H1 (cell line): ENCODE data around the gene GDAP1L1. TPM values are rescaled to one million over a fixed set of nuclear protein-coding genes. Genes with fewer than 3 reads are reported as not detected.

Experiments
- CTCF ChIA-PET: fragments of 300-600 bp; sonication (Branson Sonifier 250); formaldehyde crosslinking; loops from one replicate; lab custom pipeline; 2021; ENCODE audit not compliant: partially characterized antibody; lab: Charles Lee
- POLR2A ChIA-PET: fragments of 300-600 bp; sonication (Branson Sonifier 250); formaldehyde crosslinking; loops from one replicate; lab custom pipeline; 2021; ENCODE audit warnings: inconsistent platforms; ENCODE audit not compliant: partially characterized antibody; lab: Charles Lee
- DNase-seq, 2 experiments: peaks; one replicate each; pipeline versions ENCODE4 v3.0.0 to v3.0.0-alpha.2; 2010 to 2022; ENCODE audit warnings: low spot score in 2 of 2, low read depth in 1 of 2, mixed read lengths in 1 of 2
- FAIRE-seq: peaks from 2 replicates; lab custom pipeline; 2011; peaks lifted over from hg19 to GRCh38; lab: Jason Lieb, UNC
- H2AFZ ChIP-seq: 2 replicates; pipeline ENCODE4 v1.8.1; 2012; ENCODE audit warnings: low read length, inconsistent platforms
- H2AK5ac ChIP-seq: 2 replicates; pipeline ENCODE4 v1.6.1; 2013; ENCODE audit warnings: low read depth, low read length
- H2BK120ac ChIP-seq: replicated peaks from 2 replicates; pipeline ENCODE3; 2013; ENCODE audit warnings: low read depth, low read length, inconsistent platforms
- H2BK12ac ChIP-seq: 2 replicates; pipeline ENCODE4 v1.6.1; 2013; ENCODE audit warnings: low read depth, low read length
- H2BK15ac ChIP-seq: 2 replicates; pipeline ENCODE4 v1.6.1; 2013; ENCODE audit warnings: low read length
- H2BK20ac ChIP-seq: 2 replicates; pipeline ENCODE4 v1.6.1; 2013; ENCODE audit warnings: low read length
- H2BK5ac ChIP-seq: 2 replicates; pipeline ENCODE4 v1.6.1; 2013; ENCODE audit warnings: low read depth, low read length
- H3K14ac ChIP-seq: 2 replicates; pipeline ENCODE4 v1.6.1; 2013; ENCODE audit warnings: inconsistent platforms; ENCODE audit not compliant: insufficient read length
- H3K18ac ChIP-seq: 2 replicates; pipeline ENCODE4 v1.6.1; 2013; ENCODE audit warnings: low read length; ENCODE audit errors: extremely low read depth
- H3K23ac ChIP-seq: 2 replicates; pipeline ENCODE4 v1.6.1; 2013; ENCODE audit warnings: inconsistent platforms; ENCODE audit not compliant: insufficient read length
- H3K23me2 ChIP-seq: 2 replicates; pipeline ENCODE4 v1.6.1; 2013; ENCODE audit warnings: low read depth, low read length
- H3K27ac ChIP-seq: 2 replicates; pipeline ENCODE4 v1.6.1; 2011; ENCODE audit warnings: low read depth, low read length, inconsistent platforms
- H3K27me3 ChIP-seq, 4 experiments: replicated peaks in 1 of 4; 1 replicate in 1 of 4; 2 replicates in 3 of 4; pipeline versions ENCODE4 v1.6.1 to v1.8.1; 2011 to 2013; ENCODE audit warnings: low read length in 3 of 4, mild to moderate bottlenecking in 3 of 4, inconsistent platforms in 2 of 4, mixed read lengths in 2 of 4, moderate library complexity in 1 of 4; ENCODE audit not compliant: control insufficient read depth in 3 of 4, insufficient read depth in 3 of 4; ENCODE audit errors: extremely low read depth in 1 of 4
- H3K36me3 ChIP-seq, 4 experiments: 2 replicates each; pipeline versions ENCODE4 v1.6.1 to v1.8.1; 2011 to 2013; ENCODE audit warnings: mild to moderate bottlenecking in 4 of 4, low read length in 3 of 4, moderate library complexity in 2 of 4, control low read depth in 1 of 4, inconsistent platforms in 1 of 4; ENCODE audit not compliant: insufficient read depth in 4 of 4, control insufficient read depth in 2 of 4
- H3K4ac ChIP-seq: replicated peaks from 2 replicates; pipeline ENCODE3; 2013; ENCODE audit warnings: low read length, low read depth, mixed read lengths, inconsistent platforms; ENCODE audit not compliant: insufficient read length
- H3K4me1 ChIP-seq, 4 experiments: replicated peaks in 1 of 4; 1 replicate in 1 of 4; 2 replicates in 3 of 4; pipeline versions ENCODE4 v1.6.1 to v1.8.1; 2011 to 2013; ENCODE audit warnings: low read length in 3 of 4, inconsistent platforms in 2 of 4, mixed read lengths in 1 of 4; ENCODE audit not compliant: insufficient read depth in 4 of 4, control insufficient read depth in 3 of 4
- H3K4me2 ChIP-seq, 2 experiments: 2 replicates each; pipeline versions ENCODE4 v1.6.1 to v1.8.1; 2011 to 2013; ENCODE audit warnings: low read depth in 2 of 2, low read length in 2 of 2, control low read depth in 1 of 2, inconsistent platforms in 1 of 2, mild to moderate bottlenecking in 1 of 2; ENCODE audit not compliant: insufficient read depth in 1 of 2
- H3K4me3 ChIP-seq, 4 experiments: fragments of 200-600, 300-600 bp in 1 of 4; sonication (generic), shearing (Covaris generic), sonication (Bioruptor Twin) in 1 of 4; 2 replicates each; pipeline versions ENCODE4 v1.5.1 to v1.8.1; 2011 to 2016; ENCODE audit warnings: low read length in 4 of 4, low read depth in 3 of 4, control low read depth in 2 of 4, inconsistent platforms in 2 of 4, mild to moderate bottlenecking in 2 of 4, mixed read lengths in 1 of 4, moderate library complexity in 1 of 4; ENCODE audit not compliant: insufficient read depth in 2 of 4; ENCODE audit errors: extremely low read depth in 1 of 4
- H3K56ac ChIP-seq: replicated peaks from 2 replicates; pipeline ENCODE3; 2013; ENCODE audit warnings: low read depth, mild to moderate bottlenecking, mixed read lengths, low read length, inconsistent platforms; ENCODE audit not compliant: insufficient read length
- H3K79me1 ChIP-seq: 2 replicates; pipeline ENCODE4 v1.6.1; 2013; ENCODE audit warnings: low read depth, low read length, control low read depth
- H3K79me2 ChIP-seq, 2 experiments: 2 replicates each; pipeline versions ENCODE4 v1.6.1 to v1.8.1; 2012 to 2013; ENCODE audit warnings: low read length in 2 of 2, mild to moderate bottlenecking in 2 of 2, inconsistent platforms in 1 of 2; ENCODE audit not compliant: insufficient read depth in 2 of 2, control insufficient read depth in 1 of 2
- H3K9ac ChIP-seq, 4 experiments: replicated peaks in 1 of 4; 1 replicate in 1 of 4; 2 replicates in 3 of 4; pipeline versions ENCODE4 v1.6.1 to v1.8.1; 2011 to 2013; ENCODE audit warnings: low read depth in 3 of 4, low read length in 3 of 4, control low read depth in 2 of 4, mild to moderate bottlenecking in 2 of 4, moderate library complexity in 2 of 4, inconsistent platforms in 1 of 4; ENCODE audit errors: extremely low read depth in 1 of 4
- H3K9me3 ChIP-seq, 2 experiments: 2 replicates each; pipeline versions ENCODE4 v1.6.1 to v1.8.1; 2012 to 2013; ENCODE audit warnings: mild to moderate bottlenecking in 2 of 2, moderate library complexity in 2 of 2, control low read depth in 1 of 2, inconsistent platforms in 1 of 2, low read depth in 1 of 2, low read length in 1 of 2, mixed read lengths in 1 of 2; ENCODE audit not compliant: insufficient read depth in 2 of 2
- H4K20me1 ChIP-seq, 2 experiments: replicated peaks in 1 of 2; 2 replicates each; pipeline versions ENCODE3 to v1.8.1; 2011 to 2013; ENCODE audit warnings: inconsistent platforms in 2 of 2, low read length in 2 of 2, mild to moderate bottlenecking in 1 of 2; ENCODE audit not compliant: insufficient read depth in 2 of 2, control insufficient read depth in 1 of 2
- H4K5ac ChIP-seq: 2 replicates; pipeline ENCODE4 v1.6.1; 2013; ENCODE audit warnings: low read length, low read depth, mixed read lengths, inconsistent platforms; ENCODE audit not compliant: insufficient read length
- H4K8ac ChIP-seq: 2 replicates; pipeline ENCODE4 v1.8.0; 2013; ENCODE audit warnings: mild to moderate bottlenecking, moderate library complexity, low read length, inconsistent platforms; ENCODE audit not compliant: insufficient read depth; ENCODE audit errors: extremely low read depth
- H4K91ac ChIP-seq: replicated peaks from 2 replicates; pipeline ENCODE3; 2013; ENCODE audit warnings: low read length, mixed read lengths, inconsistent platforms; ENCODE audit not compliant: insufficient read length
- CBX5 ChIP-seq: fragments of 300-800, 300-1000 bp; sonication (generic); IDR thresholded peaks from 2 replicates; pipeline ENCODE4 v1.7.1; 2016; ENCODE audit warnings: antibody characterized with exemption, low read length, low read depth
- CBX8 ChIP-seq: fragments of 300-800, 300-1000 bp; sonication (generic); IDR thresholded peaks from 2 replicates; pipeline ENCODE4 v1.7.1; 2016; ENCODE audit warnings: low read depth, low read length, borderline replicate concordance
- CTBP2 ChIP-seq: IDR thresholded peaks from 2 replicates; pipeline ENCODE4 v1.7.0; 2011; ENCODE audit warnings: borderline replicate concordance, mild to moderate bottlenecking, moderate library complexity, mixed read lengths, low read length; ENCODE audit not compliant: insufficient read depth, insufficient read length
- GABPA ChIP-seq: IDR thresholded peaks from 2 replicates; pipeline ENCODE4 v1.6.1; 2011; ENCODE audit warnings: mild to moderate bottlenecking, low read length, moderate library complexity, borderline replicate concordance; ENCODE audit not compliant: insufficient read depth
- HDAC2 ChIP-seq, 2 experiments: fragments of 300-600 bp in 1 of 2; sonication (generic) in 1 of 2; IDR thresholded peaks; 2 replicates each; pipeline ENCODE4 v1.6.1; 2011 to 2012; ENCODE audit warnings: low read depth in 2 of 2, low read length in 2 of 2, mild to moderate bottlenecking in 2 of 2, moderate library complexity in 2 of 2, borderline replicate concordance in 1 of 2, inconsistent platforms in 1 of 2
- PHF8 ChIP-seq: fragments of 200-600 bp; sonication (generic); conservative IDR thresholded peaks from 2 replicates; pipeline ENCODE4 v1.7.1; 2012; ENCODE audit warnings: low read depth, mild to moderate bottlenecking, inconsistent platforms, low read length, moderate library complexity
- POU5F1 ChIP-seq: IDR thresholded peaks from 2 replicates; pipeline ENCODE4 v1.6.1; 2011; ENCODE audit warnings: low read depth, mild to moderate bottlenecking, low read length, moderate library complexity
- SIN3A ChIP-seq, 2 experiments: IDR thresholded peaks in 1 of 2; conservative IDR thresholded peaks in 1 of 2; 2 replicates each; pipeline ENCODE4 v1.6.1; 2011 to 2012; ENCODE audit warnings: low read length in 2 of 2, improper control_type of control experiment in 1 of 2, low read depth in 1 of 2, mild to moderate bottlenecking in 1 of 2
- SIRT6 ChIP-seq: IDR thresholded peaks from one replicate; pipeline ENCODE4 v1.7.1; 2012; ENCODE audit warnings: low read length, inconsistent platforms
- TEAD4 ChIP-seq: IDR thresholded peaks from 2 replicates; pipeline ENCODE4 v1.6.1; 2012; ENCODE audit warnings: low read depth, low read length, inconsistent platforms, mixed read lengths
- YY1 ChIP-seq: IDR thresholded peaks from 2 replicates; pipeline ENCODE4 v1.6.1; 2011; ENCODE audit warnings: low read depth, mild to moderate bottlenecking, low read length
- WGBS, 2 experiments: shearing (Covaris generic) in 1 of 2; methylation state at CpG; one replicate each; pipeline versions ENCODE4 v1.1.6 to v1.1.7; 2013 to 2015; ENCODE audit warnings: low lambda C conversion rate in 2 of 2, mixed read lengths in 2 of 2, inconsistent platforms in 1 of 2, low coverage in 1 of 2, missing lambda C conversion rate in 1 of 2; ENCODE audit not compliant: insufficient replicate concordance in 2 of 2, insufficient coverage in 1 of 2, insufficient read length in 1 of 2; ENCODE audit errors: extremely low coverage in 1 of 2, missing lambda C conversion rate in 1 of 2; 5-methylcytosine and 5-hydroxymethylcytosine counted together
- polyA plus RNA-seq, 7 experiments: library from polyadenylated mRNA; depleted of rRNA in 3 of 7; stranded (reverse) in 5 of 7; unstranded in 2 of 7; fragments of >200 nt in 5 of 7; fragments of 200-250 nt in 2 of 7; gene quantifications; 1 replicate in 5 of 7; 2 replicates in 1 of 7; 4 replicates in 1 of 7; pipeline versions ENCODE4 v1.2.1 to v1.2.3, GENCODE V29; 2011 to 2013; ENCODE audit warnings: missing spikeins in 2 of 7, mixed read lengths in 2 of 7
- total RNA-seq: library from RNA; stranded (reverse); fragmentation: NEBNext Ultra II Directional; extraction: Animal tissue kit (Norgen Biotek cat#: 25700); gene quantifications from 2 replicates; pipeline ENCODE4 v1.2.1, GENCODE V29; 2021
- TF ChIP-seq, protein P1 (sequence below): IDR thresholded peaks from 2 replicates; pipeline ENCODE4 v1.6.1; 2012; ENCODE audit warnings: low read length, inconsistent platforms

Gene GDAP1L1
- total and polyA plus RNA-seq, 2 of the 8 experiments (the other 6 are each of a cell fraction or from before 2014, with no cell fraction given): 8.5 to 63.1 TPM

GRCh38 chr20:44279228-44279627, 32.1 kb downstream of the GDAP1L1 start:
- no peak overlapping the region for H2BK120ac ChIP-seq
- H3K9me3 ChIP-seq: no peaks in the 10 kb centered on the region
- no peak overlapping the region for H4K8ac ChIP-seq
- TF ChIP-seq CBX5 (no peak), YY1 (no peak), CTBP2 (no peak), CBX8 (no peak), SIRT6 (no peak), SIN3A (conservative IDR thresholded peaks at IDR 0.05 in 1 of 2, IDR thresholded peaks at IDR 0.05 in 1 of 2; ENCODE audit: low read depth in 1 of 2, low read length in 2 of 2) (no peak), PHF8 (no peak), GABPA (no peak), HDAC2 (IDR thresholded peaks at IDR 0.05; ENCODE audit: borderline replicate concordance in 1 of 2, low read depth in 2 of 2, low read length in 2 of 2) (no peak), POU5F1 (no peak), TEAD4 (no peak)
- TF ChIP-seq, protein P1, sequence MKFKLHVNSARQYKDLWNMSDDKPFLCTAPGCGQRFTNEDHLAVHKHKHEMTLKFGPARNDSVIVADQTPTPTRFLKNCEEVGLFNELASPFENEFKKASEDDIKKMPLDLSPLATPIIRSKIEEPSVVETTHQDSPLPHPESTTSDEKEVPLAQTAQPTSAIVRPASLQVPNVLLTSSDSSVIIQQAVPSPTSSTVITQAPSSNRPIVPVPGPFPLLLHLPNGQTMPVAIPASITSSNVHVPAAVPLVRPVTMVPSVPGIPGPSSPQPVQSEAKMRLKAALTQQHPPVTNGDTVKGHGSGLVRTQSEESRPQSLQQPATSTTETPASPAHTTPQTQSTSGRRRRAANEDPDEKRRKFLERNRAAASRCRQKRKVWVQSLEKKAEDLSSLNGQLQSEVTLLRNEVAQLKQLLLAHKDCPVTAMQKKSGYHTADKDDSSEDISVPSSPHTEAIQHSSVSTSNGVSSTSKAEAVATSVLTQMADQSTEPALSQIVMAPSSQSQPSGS: no peak
- no peaks in the 10 kb centered on the region; a peak in 1 of 7 replicates for H3K27me3 ChIP-seq
- H3K9ac ChIP-seq: no peak overlapping the region
- no peak overlapping the region for H3K4ac ChIP-seq
- H2BK20ac ChIP-seq: no peak overlapping the region
- H3K27ac ChIP-seq: no peak overlapping the region
- no peak overlapping the region for H2AFZ ChIP-seq
- H3K18ac ChIP-seq: no peak overlapping the region
- ChIA-PET POLR2A (no interaction called here), CTCF (interaction anchor here (0.7 kb wide), 1 partner anchor 28 kb away, joined by 4 read pairs; no protein-coding TSS in a partner anchor)
- H2BK15ac ChIP-seq: no peak overlapping the region
- FAIRE-seq: no peak
- no peaks in the 10 kb centered on the region for H3K36me3 ChIP-seq
- no peak overlapping the region for H2BK12ac ChIP-seq
- H3K23ac ChIP-seq: no peak overlapping the region
- no peak overlapping the region for H4K5ac ChIP-seq
- WGBS, 2 experiments: 92% methylated on average over 10 of the region's 11 CpGs; no CpG with 5 or more reads in 1 of the 2 experiments
- H3K23me2 ChIP-seq: no peaks in the 10 kb centered on the region; the same call in 1 of the 2 replicates
- no peak overlapping the region for H2BK5ac ChIP-seq
- no peak overlapping the region for H3K14ac ChIP-seq
- H3K79me2 ChIP-seq: no peaks in the 10 kb centered on the region
- H3K4me2 ChIP-seq: no peak overlapping the region
- H3K79me1 ChIP-seq: no peaks in the 10 kb centered on the region
- H4K91ac ChIP-seq: no peak overlapping the region
- no peak overlapping the region for H3K4me3 ChIP-seq
- H2AK5ac ChIP-seq: no peak overlapping the region
- no peak for DNase-seq
- no peaks in the 10 kb centered on the region for H3K4me1 ChIP-seq
- no peaks in the 10 kb centered on the region for H4K20me1 ChIP-seq
- no peak overlapping the region for H3K56ac ChIP-seq
